ENCODE results near the gene PIK3R4.

Gene PIK3R4

GRCh38 chr3:130659911-130660310 is 86.7 kb downstream of the PIK3R4 start:
- Mint-ChIP-seq H3K9me3 (no peaks in the 10 kb centered on the region), H3K27me3 (no peaks in the 10 kb centered on the region), H3K36me3 (ENCODE audit: low read depth) (peaks cover 3% of the 10 kb centered on the region), H3K4me3 (no peak overlapping the region), H3K4me1 (ENCODE audit: low read depth) (no peaks in the 10 kb centered on the region), H3K27ac (no peak overlapping the region)
- intact Hi-C loops (cut with micrococcal nuclease) = no loop called here

- H3K27ac Mint-ChIP-seq = no peak overlapping the region
- H3K9me3 Mint-ChIP-seq = no peaks in the 10 kb centered on the region
- no peaks in the 10 kb centered on the region for H3K4me1 Mint-ChIP-seq (ENCODE audit: low read depth)
- no peaks in the 10 kb centered on the region for H3K36me3 Mint-ChIP-seq (ENCODE audit: low read depth)
- no peak overlapping the region for H3K4me3 Mint-ChIP-seq
- intact Hi-C loops (cut with micrococcal nuclease) = no loop called here
- H3K27me3 Mint-ChIP-seq = no peaks in the 10 kb centered on the region
Measured at GRCh38 chr3:130658678-130659077, 88.0 kb downstream of the PIK3R4 start.

GRCh38 chr3:130656627-130657026 is 90.0 kb downstream of the PIK3R4 start:
- Mint-ChIP-seq H3K36me3 (ENCODE audit: low read depth) (no peaks in the 10 kb centered on the region), H3K4me3 (no peak overlapping the region), H3K27me3 (no peaks in the 10 kb centered on the region), H3K27ac (no peak overlapping the region), H3K9me3 (no peaks in the 10 kb centered on the region), H3K4me1 (ENCODE audit: low read depth) (no peaks in the 10 kb centered on the region)
- intact Hi-C loops (cut with micrococcal nuclease) = no loop called here

GRCh38 chr3:130654921-130655320 is 91.7 kb downstream of the PIK3R4 start:
- Mint-ChIP-seq H3K27me3 (no peaks in the 10 kb centered on the region), H3K9me3 (no peaks in the 10 kb centered on the region), H3K4me3 (no peak overlapping the region), H3K4me1 (ENCODE audit: low read depth) (no peaks in the 10 kb centered on the region), H3K36me3 (ENCODE audit: low read depth) (no peaks in the 10 kb centered on the region), H3K27ac (no peak overlapping the region)
- intact Hi-C loops (cut with micrococcal nuclease) = no loop called here

- no peak overlapping the region for H3K4me3 Mint-ChIP-seq
- H3K9me3 Mint-ChIP-seq = no peaks in the 10 kb centered on the region
- intact Hi-C loops (cut with micrococcal nuclease) = no loop called here
- H3K27me3 Mint-ChIP-seq = no peaks in the 10 kb centered on the region
- no peaks in the 10 kb centered on the region for H3K36me3 Mint-ChIP-seq (ENCODE audit: low read depth)
- H3K27ac Mint-ChIP-seq = no peak overlapping the region
- H3K4me1 Mint-ChIP-seq (ENCODE audit: low read depth) = no peaks in the 10 kb centered on the region
Measured at GRCh38 chr3:130654091-130654490, 92.5 kb downstream of the PIK3R4 start.

GRCh38 chr3:130649061-130649654 is 97.5 kb downstream of the PIK3R4 start:
- Mint-ChIP-seq H3K27me3 (no peaks in the 10 kb centered on the region), H3K4me3 (no peak overlapping the region), H3K36me3 (ENCODE audit: low read depth) (no peaks in the 10 kb centered on the region), H3K4me1 (ENCODE audit: low read depth) (no peaks in the 10 kb centered on the region), H3K27ac (no peak overlapping the region), H3K9me3 (no peaks in the 10 kb centered on the region)
- intact Hi-C loops (cut with micrococcal nuclease) = no loop called here

GRCh38 chr3:130648293-130648692 is 98.3 kb downstream of the PIK3R4 start:
- H3K9me3 Mint-ChIP-seq = no peaks in the 10 kb centered on the region
- no peaks in the 10 kb centered on the region for H3K36me3 Mint-ChIP-seq (ENCODE audit: low read depth)
- no peak overlapping the region for H3K4me3 Mint-ChIP-seq
- no peaks in the 10 kb centered on the region for H3K27me3 Mint-ChIP-seq
- intact Hi-C loops (cut with micrococcal nuclease) = no loop called here
- no peak overlapping the region for H3K27ac Mint-ChIP-seq
- no peaks in the 10 kb centered on the region for H3K4me1 Mint-ChIP-seq (ENCODE audit: low read depth)

- Mint-ChIP-seq H3K9me3 (no peaks in the 10 kb centered on the region), H3K27me3 (no peaks in the 10 kb centered on the region), H3K4me3 (no peak overlapping the region), H3K36me3 (ENCODE audit: low read depth) (no peaks in the 10 kb centered on the region), H3K27ac (no peak overlapping the region), H3K4me1 (ENCODE audit: low read depth) (no peaks in the 10 kb centered on the region)
- intact Hi-C loops (cut with micrococcal nuclease) = no loop called here
Measured at GRCh38 chr3:130645261-130645660, 101.4 kb downstream of the PIK3R4 start.

- H3K4me3 Mint-ChIP-seq = no peak overlapping the region
- no peaks in the 10 kb centered on the region for H3K9me3 Mint-ChIP-seq
- no peak overlapping the region for H3K27ac Mint-ChIP-seq
- no peaks in the 10 kb centered on the region for H3K36me3 Mint-ChIP-seq (ENCODE audit: low read depth)
- no peaks in the 10 kb centered on the region for H3K27me3 Mint-ChIP-seq
- intact Hi-C loops (cut with micrococcal nuclease) = no loop called here
- no peaks in the 10 kb centered on the region for H3K4me1 Mint-ChIP-seq (ENCODE audit: low read depth)
Measured at GRCh38 chr3:130644628-130645253, 101.9 kb downstream of the PIK3R4 start.

GRCh38 chr3:130640027-130640426 is 106.6 kb downstream of the PIK3R4 start:
- Mint-ChIP-seq H3K4me3 (no peak overlapping the region), H3K9me3 (no peaks in the 10 kb centered on the region), H3K27me3 (peaks cover 4% of the 10 kb centered on the region), H3K27ac (no peak overlapping the region), H3K36me3 (ENCODE audit: low read depth) (no peaks in the 10 kb centered on the region), H3K4me1 (ENCODE audit: low read depth) (no peaks in the 10 kb centered on the region)
- intact Hi-C loops (cut with micrococcal nuclease) = no loop called here

GRCh38 chr3:130636480-130637234 is 110.0 kb downstream of the PIK3R4 start:
- Mint-ChIP-seq H3K27ac (no peak overlapping the region), H3K36me3 (ENCODE audit: low read depth) (no peaks in the 10 kb centered on the region), H3K27me3 (peaks cover 4% of the 10 kb centered on the region), H3K9me3 (no peaks in the 10 kb centered on the region), H3K4me3 (no peak overlapping the region), H3K4me1 (ENCODE audit: low read depth) (no peaks in the 10 kb centered on the region)
- intact Hi-C loops (cut with micrococcal nuclease) = no loop called here

- Mint-ChIP-seq H3K27ac (no peak overlapping the region), H3K27me3 (peaks cover 4% of the 10 kb centered on the region), H3K9me3 (no peaks in the 10 kb centered on the region), H3K4me3 (no peak overlapping the region), H3K4me1 (ENCODE audit: low read depth) (no peaks in the 10 kb centered on the region), H3K36me3 (ENCODE audit: low read depth) (no peaks in the 10 kb centered on the region)
- intact Hi-C loops (cut with micrococcal nuclease) = no loop called here
Measured at GRCh38 chr3:130635978-130636377, 110.7 kb downstream of the PIK3R4 start.

- H3K9me3 Mint-ChIP-seq = no peaks in the 10 kb centered on the region
- H3K36me3 Mint-ChIP-seq (ENCODE audit: low read depth) = no peaks in the 10 kb centered on the region
- H3K27me3 Mint-ChIP-seq = peaks cover 4% of the 10 kb centered on the region
- intact Hi-C loops (cut with micrococcal nuclease) = no loop called here
- H3K4me3 Mint-ChIP-seq = no peak overlapping the region
- H3K27ac Mint-ChIP-seq = no peak overlapping the region
- H3K4me1 Mint-ChIP-seq (ENCODE audit: low read depth) = no peaks in the 10 kb centered on the region
Measured at GRCh38 chr3:130635285-130635684, 111.3 kb downstream of the PIK3R4 start.

Measured in dendritic cell treated with granulocyte-macrophage colony-stimulating factor and Interleukin-4, amounts not matched to agents 40 ng/mL and 50 ng/mL, for 4 days (primary cell).